Lower leg skin (tissue), 4 donors: ENCODE data around the gene PTGES3L. TPM values are rescaled to one million over a fixed set of nuclear protein-coding genes. Genes with fewer than 3 reads are reported as not detected.
"Not testable (repeated sequence)": the region's sequence is repeated elsewhere in the genome, so short reads cannot be mapped to it uniquely, and the experiment has no call there.

Source experiments
- DNase-seq, 2 donors: peaks; one replicate each; pipeline ENCODE4 v3.0.0-alpha.2; 2019; ENCODE audit warnings: low spot score in 2 of 2
- H3K4me3 ChIP-seq: fragments of 200-600 bp; sonication (generic); 2 replicates; pipeline ENCODE4 v1.5.1; 2017; ENCODE audit warnings: mild to moderate bottlenecking, low read depth; ENCODE audit not compliant: poor library complexity, severe bottlenecking
- CTCF ChIP-seq, 3 donors: fragments of 450-650 bp; IDR thresholded peaks; one replicate each; pipeline ENCODE4 v1.5.1; 2016; ENCODE audit warnings: antibody characterized with exemption in 3 of 3, mild to moderate bottlenecking in 3 of 3, moderate library complexity in 2 of 3
- POLR2A ChIP-seq, 2 donors: fragments of 450-650 bp; IDR thresholded peaks; one replicate each; pipeline ENCODE4 v1.6.1; 2016 to 2017; ENCODE audit warnings: antibody characterized with exemption in 2 of 2, mild to moderate bottlenecking in 1 of 2, moderate library complexity in 1 of 2
- WGBS, 2 donors: methylation state at CpG; one replicate each; pipeline ENCODE4 v1.1.5; 2018; 5-methylcytosine and 5-hydroxymethylcytosine counted together
- intact Hi-C: fragments of 100-400 bp; cut with DNase I; formaldehyde crosslinking; loops from one replicate; pipeline ENCODE4 v1.15.0; 2023; ENCODE audit warnings: low total_unique reads
- total RNA-seq, 4 donors: library from RNA; depleted of rRNA; stranded (reverse); fragments of >200 nt; gene quantifications; one replicate each; pipeline ENCODE4 v1.1.0, GENCODE V29; 2016

Gene PTGES3L
- total RNA-seq, 4 donors from 2014 or later = 0.19 to 1.8 TPM; not detected in 2

- H3K4me3 ChIP-seq = no peak overlapping the region
- DNase-seq = no peak
- TF ChIP-seq POLR2A (IDR thresholded peaks at IDR 0.05) (no peak), CTCF (IDR thresholded peaks at IDR 0.05) (no peak)
- 91 to 92% methylated on average over 5 of the region's 5 CpGs for WGBS, 2 donors
- intact Hi-C loops = no loop called here
Measured at GRCh38 chr17:43010667-43011308, 30.9 kb upstream of the PTGES3L start.

GRCh38 chr17:43006639-43007551 is 27.0 kb upstream of the PTGES3L start, which contains the start of gene IFI35:
Gene IFI35, plus strand, starts transcription at chr17:43006784. Its CDS starts 164 bp downstream, at chr17:43006948.
- H3K4me3 ChIP-seq = peak within 1 kb of the TSS; percentile 13
- intact Hi-C loops = no loop called here
- DNase-seq = peak; percentile 86 to 98
- TF ChIP-seq POLR2A (IDR thresholded peaks at IDR 0.05) (no peak), CTCF (IDR thresholded peaks at IDR 0.05) (no peak)
- WGBS, 2 donors = 22 to 27% methylated on average over 18 of the region's 18 CpGs

- no peak for DNase-seq
- no peak overlapping the region for H3K4me3 ChIP-seq
- TF ChIP-seq CTCF (IDR thresholded peaks at IDR 0.05) = no peak
- TF ChIP-seq POLR2A (IDR thresholded peaks at IDR 0.05) = no peak
- 68 to 70% methylated on average over 5 of the region's 5 CpGs for WGBS, 2 donors
- intact Hi-C loops = no loop called here
Measured at GRCh38 chr17:43003542-43004172, 23.8 kb upstream of the PTGES3L start.

- intact Hi-C loops, DNase-seq, H3K4me3 ChIP-seq: not testable (repeated sequence)
- 94 to 95% methylated on average over 13 of the region's 13 CpGs for WGBS, 2 donors
Measured at GRCh38 chr17:43000894-43001293, 21.0 kb upstream of the PTGES3L start.

GRCh38 chr17:42999003-42999525 is 19.2 kb upstream of the PTGES3L start:
- intact Hi-C loops = loop anchor here (5.0 kb wide), 1 partner anchor 152 kb away; no protein-coding TSS in a partner anchor
- H3K4me3 ChIP-seq = peak overlapping the region; percentile 87
- 11 to 15% methylated on average over 9 to 10 of the region's 10 CpGs for WGBS, 2 donors
- no peak for TF ChIP-seq CTCF (IDR thresholded peaks at IDR 0.05)
- no peak for TF ChIP-seq POLR2A (IDR thresholded peaks at IDR 0.05)
- DNase-seq = no peak
